GM18505 (cell line): ENCODE results near the gene SMIM13.

Experiments
- ATAC-seq: cut with Tn5 transposase; IDR thresholded peaks from one replicate; pipeline ENCODE4 v1.9.1; 2021; ENCODE audit not compliant: unreplicated experiment
- POLR2A ChIP-seq: IDR thresholded peaks from 4 replicates; pipeline ENCODE4 v1.6.1; 2011; ENCODE audit warnings: borderline replicate concordance; ENCODE audit not compliant: insufficient read depth, insufficient read length; ENCODE audit errors: extremely low read depth

Gene SMIM13

GRCh38 chr6:11093626-11094410 lies at the start of gene SMIM13:
Gene SMIM13, plus strand, starts transcription at chr6:11093834. Its CDS starts 480 bp downstream, at chr6:11094314.
- peak; percentile 76 for TF ChIP-seq POLR2A
- peak; percentile 92 for ATAC-seq

- ATAC-seq, result peak; percentile 57
- no peak for TF ChIP-seq POLR2A
Observed at GRCh38 chr6:11043961-11044711, 49.5 kb upstream of the SMIM13 start, which contains the start of gene ELOVL2. Gene ELOVL2, minus strand, starts transcription at chr6:11044305. Its CDS starts 75 bp downstream, at chr6:11044230.

- no peak for ATAC-seq
Observed at GRCh38 chr6:11044712-11045167, 48.9 kb upstream of the SMIM13 start.

GRCh38 chr6:11050731-11051130 lies 42.9 kb upstream of the SMIM13 start:
- ATAC-seq, result no peak
- no peak for TF ChIP-seq POLR2A

More at GRCh38 chr6:11044712-11045167, 48.9 kb upstream of the SMIM13 start:
- no peak for TF ChIP-seq POLR2A

GRCh38 chr6:11053307-11053706 lies 40.3 kb upstream of the SMIM13 start:
- no peak for TF ChIP-seq POLR2A
- no peak for ATAC-seq

GRCh38 chr6:11054722-11055121 lies 38.9 kb upstream of the SMIM13 start:
- no peak for TF ChIP-seq POLR2A
- no peak for ATAC-seq

- ATAC-seq, result no peak
- TF ChIP-seq POLR2A, result no peak
Observed at GRCh38 chr6:11055127-11055627, 38.5 kb upstream of the SMIM13 start.

- no peak for TF ChIP-seq POLR2A
- no peak for ATAC-seq
Observed at GRCh38 chr6:11056871-11057270, 36.8 kb upstream of the SMIM13 start.

GRCh38 chr6:11058406-11058805 lies 35.2 kb upstream of the SMIM13 start:
- no peak for ATAC-seq
- TF ChIP-seq POLR2A, result no peak

- ATAC-seq, result no peak
- TF ChIP-seq POLR2A, result no peak
Observed at GRCh38 chr6:11062083-11062482, 31.6 kb upstream of the SMIM13 start.

GRCh38 chr6:11062715-11063114 lies 30.9 kb upstream of the SMIM13 start:
- TF ChIP-seq POLR2A, result no peak
- no peak for ATAC-seq

GRCh38 chr6:11064836-11065235 lies 28.8 kb upstream of the SMIM13 start:
- no peak for TF ChIP-seq POLR2A
- ATAC-seq, result no peak

- no peak for TF ChIP-seq POLR2A
- ATAC-seq, result no peak
Observed at GRCh38 chr6:11065436-11066202, 28.0 kb upstream of the SMIM13 start.
